GM21423 (cell line): ENCODE data around the gene RGMB.
"Not testable (repeated sequence)": the region's sequence is repeated elsewhere in the genome, so short reads cannot be mapped to it uniquely, and the experiment has no call there.

Source experiments
- ATAC-seq: cut with Tn5 transposase; IDR thresholded peaks from one replicate; pipeline ENCODE4 v1.9.1; 2021; ENCODE audit warnings: mild to moderate bottlenecking, moderate library complexity; ENCODE audit not compliant: unreplicated experiment

Gene RGMB, protein sequence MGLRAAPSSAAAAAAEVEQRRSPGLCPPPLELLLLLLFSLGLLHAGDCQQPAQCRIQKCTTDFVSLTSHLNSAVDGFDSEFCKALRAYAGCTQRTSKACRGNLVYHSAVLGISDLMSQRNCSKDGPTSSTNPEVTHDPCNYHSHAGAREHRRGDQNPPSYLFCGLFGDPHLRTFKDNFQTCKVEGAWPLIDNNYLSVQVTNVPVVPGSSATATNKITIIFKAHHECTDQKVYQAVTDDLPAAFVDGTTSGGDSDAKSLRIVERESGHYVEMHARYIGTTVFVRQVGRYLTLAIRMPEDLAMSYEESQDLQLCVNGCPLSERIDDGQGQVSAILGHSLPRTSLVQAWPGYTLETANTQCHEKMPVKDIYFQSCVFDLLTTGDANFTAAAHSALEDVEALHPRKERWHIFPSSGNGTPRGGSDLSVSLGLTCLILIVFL

DNA sequence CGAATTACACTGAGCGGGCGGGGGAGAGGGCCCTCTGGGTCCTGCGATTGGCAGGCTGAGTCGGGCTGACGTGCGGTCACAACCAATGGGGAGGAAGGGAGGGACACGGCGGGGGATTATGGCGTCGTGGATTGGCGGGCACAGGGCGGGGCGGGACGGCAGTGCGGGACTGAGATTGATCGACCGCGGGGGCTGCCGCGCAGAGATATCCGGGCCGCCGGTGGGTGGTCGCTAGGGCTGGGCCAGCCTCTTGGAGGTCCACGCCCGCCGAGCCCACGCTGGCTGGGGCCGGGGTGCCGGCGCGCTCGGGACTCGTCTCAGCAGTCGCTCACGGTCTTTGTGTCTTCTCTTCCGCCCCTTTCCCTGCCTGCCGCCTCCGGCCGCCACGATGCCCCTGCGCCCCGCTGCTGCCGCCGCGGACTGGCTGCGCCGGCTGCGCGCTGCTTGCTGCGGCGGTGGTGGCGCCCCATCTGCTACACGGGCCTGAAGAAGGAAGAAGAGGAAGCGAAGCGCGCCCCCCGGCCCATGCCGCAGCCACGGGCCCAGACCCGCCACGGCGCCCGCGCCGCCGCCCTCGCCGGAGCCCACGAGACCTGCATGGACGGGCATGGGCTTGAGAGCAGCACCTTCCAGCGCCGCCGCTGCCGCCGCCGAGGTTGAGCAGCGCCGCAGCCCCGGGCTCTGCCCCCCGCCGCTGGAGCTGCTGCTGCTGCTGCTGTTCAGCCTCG is at the start of gene RGMB:
RGMB (plus strand) TSS at position 200 of the 728 bp plus-strand sequence; CDS start at position 608, 408 bp downstream.
- ATAC-seq = peak; percentile 84

DNA sequence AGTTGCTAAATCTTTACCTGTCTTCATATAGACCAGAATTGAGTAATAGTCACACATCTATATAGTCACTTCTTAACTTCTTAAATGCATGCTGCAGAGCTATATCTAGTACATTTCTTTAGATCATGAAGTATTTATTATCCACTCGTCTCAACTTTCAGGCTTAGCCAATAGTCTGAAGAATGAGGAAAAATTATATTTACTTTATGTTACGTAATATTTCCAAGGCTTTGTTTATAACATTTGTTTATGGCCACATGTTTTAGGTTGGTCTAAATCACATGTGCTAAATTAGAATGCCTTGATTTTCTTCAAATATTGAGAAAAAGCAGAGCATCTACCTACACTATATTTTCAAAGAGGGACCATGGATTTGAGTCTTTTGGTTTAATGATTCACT is 47.2 kb upstream of the RGMB start:
- ATAC-seq = no peak

DNA sequence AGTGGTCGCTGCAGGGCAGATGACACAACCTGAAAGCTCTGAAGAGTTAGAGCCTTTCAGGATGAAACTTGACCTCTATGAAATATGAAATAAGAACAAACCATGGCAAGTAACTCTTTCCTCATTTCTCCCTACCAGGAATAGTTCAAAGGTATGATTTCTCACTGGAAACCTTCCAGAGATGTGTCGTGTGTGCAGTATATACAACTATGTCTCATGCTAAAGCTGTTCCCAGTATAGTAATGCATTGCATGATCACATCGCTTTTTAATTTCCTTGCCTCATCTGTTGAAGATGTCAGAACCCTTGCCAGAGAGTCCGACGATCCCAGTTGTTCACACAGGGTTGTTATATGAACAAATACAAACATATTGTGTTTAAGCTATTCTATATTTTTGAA is 45.8 kb upstream of the RGMB start:
- no peak for ATAC-seq

DNA sequence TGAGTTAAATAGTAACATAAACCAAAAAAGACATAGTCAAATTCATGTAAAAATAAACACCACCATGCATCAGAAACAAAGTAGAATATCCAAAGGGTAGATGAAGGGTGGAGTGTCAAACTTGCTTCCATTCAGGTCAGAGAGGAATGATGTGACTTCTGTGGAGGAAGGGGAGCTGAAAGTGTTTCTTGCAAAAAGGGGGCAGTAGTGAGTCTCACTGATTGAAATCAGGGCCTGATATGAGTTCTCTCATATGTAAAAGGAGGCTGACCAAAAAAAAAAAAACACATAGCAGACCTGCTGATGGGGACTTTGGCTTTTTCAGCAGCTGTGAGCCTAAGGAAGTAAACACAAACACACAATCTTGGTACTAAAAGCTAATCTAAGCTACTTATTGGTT is 38.8 kb upstream of the RGMB start:
- no peak for ATAC-seq

DNA sequence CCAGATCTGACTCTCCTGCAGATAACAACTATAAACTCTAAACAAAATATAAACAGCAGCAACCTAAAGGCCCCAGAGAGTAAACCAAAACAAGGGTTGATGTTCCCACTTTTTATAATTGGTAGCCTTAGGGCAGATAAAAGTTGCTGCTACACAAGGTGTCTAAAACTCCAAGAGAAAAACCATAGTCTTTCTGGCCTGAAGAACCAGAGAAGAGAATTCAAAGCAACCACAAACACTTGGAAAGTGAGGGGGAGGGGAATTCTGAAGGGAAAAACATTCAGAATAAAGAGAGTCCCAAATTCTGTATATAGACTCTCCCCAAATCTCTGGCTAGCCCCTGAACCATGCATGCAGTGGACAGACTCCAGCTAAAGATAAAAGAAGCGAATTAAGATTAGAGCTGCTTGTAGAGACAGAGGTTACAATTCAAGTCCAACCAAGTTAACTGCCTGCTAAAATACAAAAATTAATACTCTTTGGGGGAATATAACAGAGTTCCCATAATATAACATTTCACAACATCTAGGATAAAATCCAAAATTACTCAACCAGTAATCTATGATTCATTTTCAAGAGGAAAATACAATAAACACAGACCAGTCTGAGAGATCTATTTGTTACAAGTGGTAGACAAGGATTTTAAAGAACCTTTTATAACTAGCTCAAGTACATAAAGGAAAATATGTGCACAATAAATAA is 37.5 kb upstream of the RGMB start:
- no peak for ATAC-seq

DNA sequence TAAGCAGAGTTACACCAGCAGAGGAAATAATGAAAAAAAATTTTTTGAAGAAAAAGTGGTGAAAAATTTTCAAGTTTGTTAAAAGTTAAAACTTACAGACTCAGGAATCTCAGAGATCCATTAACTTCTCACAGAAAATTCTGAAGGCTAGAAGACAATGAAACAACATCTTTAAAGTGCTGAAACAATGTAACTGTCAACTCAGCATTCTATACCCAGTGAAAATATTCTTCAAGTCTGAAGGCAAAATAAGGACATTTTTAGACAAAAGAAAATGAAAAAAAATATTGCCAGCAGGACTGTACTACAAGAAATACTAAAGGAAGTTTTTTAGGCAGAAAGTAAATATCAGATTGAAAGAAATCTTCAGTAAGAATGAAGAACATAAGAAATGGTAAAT is 36.7 kb upstream of the RGMB start:
- no peak for ATAC-seq

DNA sequence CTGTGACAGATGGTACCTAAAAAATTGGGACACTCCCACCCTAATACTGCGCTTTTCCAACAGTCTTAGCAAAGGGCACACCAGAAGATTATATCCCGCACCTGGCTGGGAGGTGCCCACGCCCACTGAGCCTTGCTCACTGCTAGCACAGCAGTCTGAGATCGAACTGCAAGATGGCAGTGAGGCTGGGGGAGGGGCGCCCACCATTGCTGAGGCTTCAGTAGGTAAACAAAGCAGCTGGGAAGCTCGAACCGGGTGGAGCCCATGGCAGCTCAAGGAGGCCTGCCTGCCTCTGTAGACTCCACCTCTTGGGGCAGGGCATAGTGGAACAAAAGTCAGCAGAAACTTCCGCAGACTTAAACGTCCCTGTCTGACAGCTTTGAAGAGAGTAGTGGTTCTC is 36.0 kb upstream of the RGMB start:
- ATAC-seq = not testable (repeated sequence)

DNA sequence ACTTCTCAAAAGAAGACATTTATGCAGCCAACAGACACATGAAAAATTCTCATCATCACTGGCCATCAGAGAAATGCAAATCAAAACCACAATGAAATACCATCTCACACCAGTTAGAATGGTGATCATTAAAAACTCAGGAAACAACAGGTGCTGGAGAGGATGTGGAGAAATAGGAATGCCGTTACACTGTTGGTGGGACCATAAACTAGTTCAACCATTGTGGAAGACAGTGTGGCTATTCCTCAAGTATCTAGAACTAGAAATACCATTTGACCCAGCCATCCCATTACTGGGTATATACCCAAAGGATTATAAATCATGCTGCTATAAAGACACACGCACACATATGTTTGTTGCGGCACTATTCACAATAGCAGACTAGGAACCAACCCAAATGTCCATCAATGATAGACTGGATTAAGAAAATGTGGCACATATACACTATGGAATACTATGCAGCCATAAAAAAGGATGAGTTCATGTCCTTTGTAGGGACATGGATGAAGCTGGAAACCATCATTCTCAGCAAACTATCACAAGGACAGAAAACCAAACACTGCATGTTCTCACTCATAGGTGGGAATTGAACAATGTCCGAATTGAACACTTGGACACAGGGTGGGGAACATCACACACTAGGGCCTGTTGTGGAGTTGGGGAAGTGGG is 34.8 kb upstream of the RGMB start:
- ATAC-seq = not testable (repeated sequence)

DNA sequence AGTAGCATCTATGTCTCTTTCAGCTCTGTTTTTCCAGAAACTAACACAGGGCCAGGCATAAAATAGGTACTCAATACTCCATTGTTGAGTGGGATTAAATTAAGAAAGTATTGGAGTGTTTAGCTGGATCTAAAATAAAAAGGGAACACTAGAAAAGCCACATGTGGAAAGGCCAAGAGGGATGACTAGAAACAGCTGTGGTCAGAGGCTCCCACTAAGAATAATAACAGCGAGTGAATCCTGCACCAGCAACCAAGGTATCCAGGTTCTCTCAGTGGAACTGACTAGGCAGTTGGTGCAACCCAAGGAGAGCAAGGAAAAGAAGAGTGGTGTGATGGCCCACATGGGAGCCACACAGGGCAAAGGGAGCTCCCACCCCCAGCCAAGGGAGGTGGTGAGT is 31.5 kb upstream of the RGMB start:
- ATAC-seq = no peak

DNA sequence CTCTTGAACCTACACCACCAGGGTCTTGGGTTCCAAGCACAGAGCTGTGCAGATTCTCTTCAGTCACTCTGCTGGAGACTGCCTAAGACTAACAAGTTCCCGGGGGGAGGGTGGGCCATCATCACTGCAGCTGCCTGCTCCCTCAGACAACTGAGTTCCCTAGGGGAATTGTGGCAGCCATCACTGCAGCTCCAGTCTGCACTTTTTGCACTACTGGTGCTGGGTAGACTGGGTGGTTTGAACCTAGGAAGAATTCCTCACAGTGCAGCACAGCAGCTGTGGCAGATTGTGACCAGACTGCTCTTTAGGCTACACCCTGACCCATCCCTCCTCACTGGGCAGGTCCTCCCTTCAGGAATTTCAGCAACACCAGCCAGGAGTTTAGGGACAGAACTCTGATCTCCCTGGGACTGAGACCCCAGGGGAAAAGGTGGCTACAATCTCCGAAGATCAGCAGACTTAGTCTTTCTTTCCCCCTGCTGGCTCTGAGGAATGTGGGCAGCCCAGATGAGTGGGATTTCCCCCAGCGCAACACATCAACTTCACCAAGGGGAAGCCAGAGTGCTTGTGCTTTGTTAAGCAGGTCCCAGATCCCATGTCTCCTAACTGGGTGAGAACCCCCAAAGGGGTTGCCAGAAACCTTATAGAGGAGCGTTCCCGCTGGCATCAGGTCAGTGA is 30.9 kb upstream of the RGMB start:
- ATAC-seq = no peak

DNA sequence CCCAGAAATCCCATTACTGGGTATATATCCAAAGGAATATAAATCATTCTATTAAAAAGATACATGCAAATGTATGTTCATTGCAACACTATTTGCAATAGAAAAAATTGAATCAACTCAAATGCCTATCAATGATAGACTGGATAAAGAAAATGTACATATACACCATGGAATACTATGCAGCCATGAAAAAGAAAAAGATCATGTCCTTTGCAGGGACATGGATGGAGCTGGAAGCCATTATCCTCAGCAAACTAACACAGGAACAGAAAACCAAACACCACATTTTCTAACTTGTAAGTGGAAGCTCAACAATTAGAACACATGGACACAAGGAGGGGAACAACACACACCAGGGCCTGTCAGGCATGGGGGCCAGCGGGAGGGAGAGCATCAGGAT is 25.2 kb upstream of the RGMB start:
- ATAC-seq = not testable (repeated sequence)

DNA sequence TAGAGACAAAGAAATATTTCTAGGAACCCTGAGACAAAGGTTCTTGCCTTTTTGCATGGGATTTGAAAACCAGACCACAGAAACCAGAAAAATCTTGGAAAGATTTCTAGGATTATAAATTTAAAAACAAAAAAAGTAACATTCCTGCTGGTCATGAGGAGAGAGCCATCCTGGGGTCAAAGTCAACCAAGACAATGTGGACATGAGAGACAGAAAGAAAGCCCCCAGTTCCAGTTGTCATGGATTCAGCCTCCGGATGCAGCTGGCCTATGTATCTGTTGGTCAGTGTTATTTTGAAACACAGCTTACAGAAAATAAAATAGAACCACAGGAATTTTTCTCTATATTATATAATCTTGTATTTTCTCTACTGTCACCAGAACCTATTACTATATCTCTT is 24.4 kb upstream of the RGMB start:
- no peak for ATAC-seq

DNA sequence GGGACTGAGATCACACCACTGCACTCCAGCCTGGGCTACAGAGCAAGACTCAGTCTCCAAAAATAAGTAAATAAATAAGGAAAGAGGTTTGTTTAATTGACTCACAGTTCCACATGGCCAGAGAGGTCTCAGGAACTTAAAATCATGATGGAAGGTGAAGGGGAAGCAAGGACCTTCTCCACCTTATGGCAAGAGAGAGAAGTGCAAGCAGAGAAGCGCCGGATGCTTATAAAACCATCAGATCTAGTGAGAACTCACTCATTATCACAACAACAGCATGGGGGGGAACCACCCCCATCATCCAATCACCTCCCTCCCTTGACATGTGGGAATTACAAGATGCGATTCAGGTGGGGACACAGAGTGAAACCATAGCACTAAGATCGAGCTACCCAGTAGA is 22.8 kb upstream of the RGMB start:
- no peak for ATAC-seq

DNA sequence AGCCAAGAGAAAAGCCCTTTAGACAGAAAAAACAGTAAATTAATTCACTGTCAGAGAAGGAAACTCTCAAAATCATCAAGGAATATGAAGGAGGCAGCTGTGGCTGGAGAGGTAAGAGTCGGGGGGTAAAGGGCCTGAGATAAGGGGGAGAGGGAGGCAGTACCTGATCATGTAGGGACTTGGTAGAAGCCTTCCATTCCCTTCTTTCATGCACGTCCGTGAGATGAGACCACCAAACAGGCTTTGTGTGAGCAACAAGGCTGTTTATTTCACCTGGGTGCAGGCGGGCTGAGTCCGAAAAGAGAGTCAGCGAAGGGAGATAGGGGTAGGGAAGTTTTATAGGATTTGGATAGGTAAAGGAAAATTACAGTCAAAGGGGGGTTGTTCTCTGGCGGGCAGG is 21.1 kb upstream of the RGMB start:
- not testable (repeated sequence) for ATAC-seq

DNA sequence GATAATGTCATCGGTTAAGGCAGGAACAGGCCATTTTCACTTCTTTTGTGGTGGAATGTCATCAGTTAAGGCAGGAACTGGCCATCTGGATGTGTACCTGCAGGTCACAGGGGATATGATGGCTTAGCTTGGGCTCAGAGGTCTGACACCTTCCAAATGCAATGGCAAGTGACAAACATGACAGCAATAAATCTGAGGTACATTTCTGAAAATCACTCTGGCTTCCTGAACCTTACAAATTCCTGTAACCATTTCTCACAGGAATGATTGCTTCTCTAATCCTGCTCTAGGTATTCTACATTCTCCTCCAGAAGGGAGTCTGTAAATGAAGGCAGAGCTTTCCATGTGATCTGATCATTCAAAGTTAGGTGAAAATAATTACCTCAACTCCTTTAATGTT is 20.7 kb upstream of the RGMB start:
- ATAC-seq = not testable (repeated sequence)

DNA sequence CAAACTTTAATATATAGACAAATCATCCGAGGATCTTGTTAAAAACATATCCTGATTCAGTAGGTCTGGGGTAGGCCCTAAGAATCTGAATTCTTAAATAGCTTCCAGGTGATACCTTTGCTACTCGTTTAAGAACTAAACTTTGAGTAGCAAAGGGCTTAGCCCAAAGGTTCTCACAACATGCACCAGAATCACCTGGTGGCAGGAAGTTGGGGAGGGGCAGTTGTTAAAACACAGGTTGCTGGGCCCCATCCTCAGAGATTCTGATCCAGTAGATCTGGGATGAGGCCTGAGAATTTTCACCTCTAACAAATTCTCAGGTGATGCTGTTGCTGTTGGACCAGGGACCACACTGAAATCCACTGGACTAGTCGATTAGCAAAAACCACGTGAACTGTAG is 20.0 kb upstream of the RGMB start:
- ATAC-seq = no peak

DNA sequence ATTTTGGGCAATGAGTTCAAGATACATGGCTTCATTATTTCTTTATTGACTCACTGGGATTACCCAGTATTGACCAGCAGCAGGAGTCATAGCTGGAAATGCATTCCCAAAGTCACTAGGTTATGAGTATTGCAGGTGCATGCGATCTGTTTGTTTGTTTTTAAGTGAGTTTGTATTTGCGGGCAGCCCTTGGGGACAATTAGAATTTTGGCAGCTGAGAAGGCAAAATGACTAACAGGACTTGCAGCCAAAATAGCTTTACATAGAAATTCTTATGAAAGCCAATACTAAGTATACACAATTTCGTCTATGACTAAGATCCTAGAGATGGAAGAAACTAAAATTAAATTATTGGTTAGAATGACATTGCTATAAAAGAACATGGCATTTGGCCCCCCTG is 18.1 kb upstream of the RGMB start:
- ATAC-seq = no peak

DNA sequence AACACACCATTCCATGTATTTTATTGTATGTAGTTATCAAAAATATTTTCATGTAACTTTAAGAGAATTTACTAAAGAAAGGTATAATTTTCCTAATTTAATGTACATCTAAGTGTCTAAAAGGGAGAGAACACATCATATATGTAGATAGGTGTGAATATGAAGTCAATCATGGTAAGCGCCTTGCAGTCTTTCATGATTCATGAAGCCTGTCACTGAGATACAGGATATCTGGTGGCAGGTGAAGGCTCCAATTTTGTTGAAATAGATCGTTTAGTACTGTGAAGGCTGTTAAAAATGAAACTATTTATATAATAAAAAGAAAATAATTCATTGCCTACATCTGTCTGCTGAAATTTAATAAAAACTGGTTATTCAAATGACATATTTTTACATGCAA is 15.5 kb upstream of the RGMB start:
- ATAC-seq = no peak

DNA sequence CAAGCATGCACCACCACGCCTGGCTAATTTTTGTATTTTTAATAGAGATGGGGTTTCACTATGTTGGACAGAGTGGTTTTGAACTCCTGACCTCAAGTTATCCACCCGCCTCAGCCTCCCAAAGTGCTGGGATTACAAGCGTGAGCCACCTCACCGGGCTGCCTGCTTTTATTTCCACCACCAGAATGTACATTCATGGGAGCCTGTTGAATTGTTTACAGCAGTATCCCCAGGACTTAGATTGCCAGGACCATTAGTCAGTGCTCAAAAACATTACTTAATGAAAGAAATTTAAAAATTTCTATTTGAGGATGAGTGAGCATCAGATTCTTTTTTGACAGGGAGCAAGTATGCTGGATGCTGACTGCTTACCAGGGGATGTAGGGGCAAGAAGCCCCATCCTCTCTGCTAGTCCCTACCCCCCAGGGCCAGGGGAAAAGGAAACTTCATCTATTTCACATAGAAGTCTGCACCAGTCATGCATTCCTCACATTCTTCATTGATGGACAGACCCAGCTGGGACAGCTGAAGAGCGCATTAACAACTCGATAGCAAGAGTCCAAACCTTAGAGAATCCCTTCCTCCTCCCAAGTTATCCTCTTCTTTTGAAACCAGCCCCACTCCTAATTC is 10.3 kb upstream of the RGMB start:
- no peak for ATAC-seq

DNA sequence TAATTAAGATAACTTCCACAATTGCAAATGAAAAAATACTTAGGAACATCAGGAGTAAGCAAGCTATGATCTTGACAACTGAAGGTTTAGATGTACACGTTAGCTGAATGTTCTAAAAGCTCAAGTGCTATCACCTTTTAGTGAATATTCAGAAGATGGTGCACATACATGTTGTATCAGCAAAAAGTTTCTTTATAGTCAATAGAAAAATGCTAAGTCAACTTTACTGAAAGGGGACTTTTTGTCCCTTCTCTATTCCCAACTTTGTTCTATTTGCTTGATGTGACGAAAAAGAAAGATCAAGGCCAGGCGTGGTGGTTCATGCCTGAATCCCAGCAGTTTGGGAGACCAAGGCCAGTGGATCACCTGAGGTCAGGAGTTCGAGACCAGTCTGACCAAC is 7.6 kb upstream of the RGMB start:
- no peak for ATAC-seq
